ENCODE data around the gene TSPAN32.

The TSPAN32 gene, protein sequence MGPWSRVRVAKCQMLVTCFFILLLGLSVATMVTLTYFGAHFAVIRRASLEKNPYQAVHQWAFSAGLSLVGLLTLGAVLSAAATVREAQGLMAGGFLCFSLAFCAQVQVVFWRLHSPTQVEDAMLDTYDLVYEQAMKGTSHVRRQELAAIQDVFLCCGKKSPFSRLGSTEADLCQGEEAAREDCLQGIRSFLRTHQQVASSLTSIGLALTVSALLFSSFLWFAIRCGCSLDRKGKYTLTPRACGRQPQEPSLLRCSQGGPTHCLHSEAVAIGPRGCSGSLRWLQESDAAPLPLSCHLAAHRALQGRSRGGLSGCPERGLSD

DNA sequence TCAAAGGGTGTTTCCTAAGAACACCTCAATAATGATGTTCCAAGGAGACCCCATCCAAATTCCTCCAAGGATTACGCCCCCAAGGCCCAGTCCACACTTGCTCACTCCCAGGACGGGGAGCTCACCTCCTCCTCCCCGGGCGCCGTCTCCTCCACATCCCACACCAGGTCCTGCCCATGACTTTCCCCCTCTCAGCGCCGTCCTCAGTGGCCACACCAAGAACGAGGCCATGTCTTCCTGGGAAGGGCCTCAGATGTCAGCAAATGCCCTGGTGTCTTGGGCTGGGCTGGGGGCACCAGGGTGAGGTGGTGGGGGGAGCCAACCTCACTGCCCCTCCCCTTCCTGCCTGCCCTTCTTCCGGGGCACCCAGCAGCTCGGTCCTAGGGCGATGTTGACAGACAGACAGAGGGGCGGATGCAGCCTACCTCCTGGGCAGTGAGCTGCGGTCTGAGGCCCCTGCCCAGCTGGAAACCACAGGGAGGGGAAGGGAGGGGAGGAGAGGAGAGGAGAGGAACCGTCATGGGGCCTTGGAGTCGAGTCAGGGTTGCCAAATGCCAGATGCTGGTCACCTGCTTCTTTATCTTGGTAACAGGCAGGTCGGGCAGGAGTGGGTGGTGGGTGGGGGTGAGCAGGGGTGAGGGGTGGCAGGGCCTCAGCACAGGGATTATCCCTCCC is at the start of gene TSPAN32, which contains the start of gene C11orf21:
Gene TSPAN32 (plus strand): TSS at position 383 of the 675 bp plus-strand sequence. CDS start 137 bp downstream, at position 520.
Gene C11orf21 (minus strand): TSS at position 288 of the 675 bp plus-strand sequence. CDS start 110 bp downstream, at position 178.
- DNase-seq = peak; percentile 80 to 82

DNA sequence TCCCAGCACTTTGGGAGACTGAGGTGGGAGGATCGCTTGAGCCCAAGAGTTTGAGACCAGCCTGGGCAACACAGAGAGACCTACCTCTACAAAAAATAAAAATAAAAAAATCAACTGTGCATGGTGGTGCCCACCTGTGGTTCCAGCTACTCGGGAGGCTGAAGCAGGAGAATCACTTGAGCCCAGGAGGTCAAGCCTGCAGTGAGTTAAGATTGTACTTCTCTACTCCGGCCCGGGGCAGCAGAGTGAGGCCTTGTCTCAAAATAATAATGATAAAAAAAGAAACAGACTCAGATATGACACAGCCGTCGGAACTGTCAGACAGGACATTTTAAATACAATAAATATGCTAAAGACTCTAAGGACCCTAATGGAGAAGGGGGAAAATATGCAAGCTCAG is 49.8 kb upstream of the TSPAN32 start:
- DNase-seq = no peak

DNA sequence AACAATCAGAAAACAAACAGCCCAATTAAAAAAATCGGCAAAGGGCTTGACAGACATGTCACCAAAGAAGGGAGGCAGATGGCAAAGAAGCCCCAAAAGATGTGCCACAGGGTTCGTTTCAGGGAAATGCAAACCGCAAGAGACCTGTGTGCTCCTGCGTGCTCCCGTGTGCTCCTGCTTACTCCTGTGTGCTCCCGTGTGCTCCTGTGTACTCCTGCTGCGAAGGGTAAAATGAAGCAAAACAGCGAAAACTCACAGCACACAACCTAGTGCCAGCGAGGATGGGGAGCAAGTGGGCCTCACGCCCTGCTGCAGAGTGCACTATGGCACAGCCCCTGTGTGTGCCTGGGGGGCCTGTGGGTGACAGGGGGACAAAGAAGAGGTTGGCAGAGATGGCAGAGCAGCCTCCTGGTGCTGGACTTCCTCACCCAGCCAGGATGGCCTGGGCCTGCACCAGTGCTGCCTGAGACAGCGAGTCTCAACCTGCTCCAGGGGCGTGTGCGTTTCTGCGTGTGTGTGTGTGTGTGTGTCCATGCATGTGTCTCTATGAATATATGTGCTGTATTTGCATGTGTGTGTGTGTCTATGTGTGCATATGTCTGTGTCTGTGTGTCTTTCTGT is 45.4 kb upstream of the TSPAN32 start:
- no peak for DNase-seq

DNA sequence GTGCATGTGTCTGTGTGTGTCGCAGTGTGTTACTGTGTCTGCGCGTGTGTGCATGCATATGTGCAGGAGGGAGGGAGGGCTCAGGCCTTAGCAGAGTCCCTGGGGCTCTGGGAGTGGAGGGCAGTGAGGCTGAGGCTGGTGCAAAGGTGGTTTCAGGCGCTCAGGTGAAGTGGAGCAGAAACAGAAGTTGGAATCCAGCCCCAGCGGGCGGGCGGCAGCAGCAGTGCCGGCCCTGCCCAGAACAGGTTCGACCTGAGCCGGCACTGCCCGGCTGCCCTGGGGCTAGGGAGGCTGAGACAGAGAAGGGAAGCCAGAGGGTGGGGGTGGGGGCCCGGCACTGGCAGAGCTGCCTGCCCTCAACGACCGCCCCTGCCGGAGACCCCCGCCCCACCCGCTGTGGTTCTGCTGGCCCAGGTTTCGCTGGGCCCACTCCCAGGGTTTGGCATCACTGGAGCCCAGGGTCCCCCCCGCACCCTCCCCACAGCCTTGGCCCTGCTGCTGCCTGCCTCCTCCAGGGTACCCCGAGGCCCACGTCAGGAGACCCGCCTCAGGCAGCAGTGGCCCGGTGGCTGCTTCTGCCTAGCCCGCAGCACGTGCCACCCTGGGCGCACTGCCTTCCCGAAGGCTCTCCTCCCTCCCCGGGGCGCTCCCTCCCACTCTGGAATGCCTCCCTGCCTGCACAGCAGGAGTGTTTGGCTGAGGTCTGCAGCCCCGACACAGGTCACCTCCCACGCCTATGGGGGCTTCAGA is 44.7 kb upstream of the TSPAN32 start:
- no peak for DNase-seq

DNA sequence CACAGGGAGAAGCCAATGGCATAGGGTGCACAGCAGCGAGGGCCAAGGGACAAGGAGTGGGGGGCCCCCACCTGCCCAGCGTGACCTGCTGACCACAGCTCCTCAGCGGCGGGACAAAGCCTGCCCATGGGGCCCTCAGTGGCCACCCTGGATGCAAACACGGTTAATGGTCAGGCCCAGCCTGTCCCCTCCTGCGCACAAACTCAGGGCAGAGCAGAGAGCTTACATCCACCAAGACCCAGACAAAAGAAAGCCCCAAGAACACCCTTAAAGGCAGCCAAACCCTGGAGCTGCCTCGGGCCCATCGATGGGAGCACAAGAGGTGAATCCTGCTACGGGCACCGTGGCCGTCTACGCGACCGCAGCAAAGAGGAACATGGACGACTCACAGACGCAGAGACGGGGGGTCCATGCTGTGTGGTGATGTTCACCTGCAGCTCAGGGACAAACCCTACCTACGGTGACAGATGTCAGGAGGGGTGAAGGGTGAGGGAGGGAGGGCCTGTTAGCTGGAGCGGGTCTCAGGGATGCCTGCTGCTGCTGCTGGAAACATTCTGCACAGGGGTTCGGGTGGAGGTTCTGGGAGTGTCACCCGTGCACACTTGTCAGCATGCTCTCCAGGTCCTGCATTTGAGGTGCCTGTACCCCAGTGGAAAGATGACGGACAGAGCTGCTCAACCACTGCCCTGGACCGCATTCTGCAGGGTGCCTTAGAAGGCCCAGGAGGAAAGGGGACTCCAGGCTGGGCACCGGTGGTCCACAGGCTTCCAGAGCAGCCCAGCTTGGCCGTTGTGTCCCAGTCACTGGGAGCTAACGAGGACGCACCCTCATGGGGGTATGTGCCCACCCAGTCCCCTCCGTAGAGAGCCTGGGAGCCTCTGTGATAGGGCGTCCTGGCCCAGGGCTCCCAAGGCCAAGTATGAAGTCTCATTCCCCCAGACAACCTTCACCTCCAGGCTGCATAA is 43.0 kb upstream of the TSPAN32 start:
- no peak for DNase-seq

DNA sequence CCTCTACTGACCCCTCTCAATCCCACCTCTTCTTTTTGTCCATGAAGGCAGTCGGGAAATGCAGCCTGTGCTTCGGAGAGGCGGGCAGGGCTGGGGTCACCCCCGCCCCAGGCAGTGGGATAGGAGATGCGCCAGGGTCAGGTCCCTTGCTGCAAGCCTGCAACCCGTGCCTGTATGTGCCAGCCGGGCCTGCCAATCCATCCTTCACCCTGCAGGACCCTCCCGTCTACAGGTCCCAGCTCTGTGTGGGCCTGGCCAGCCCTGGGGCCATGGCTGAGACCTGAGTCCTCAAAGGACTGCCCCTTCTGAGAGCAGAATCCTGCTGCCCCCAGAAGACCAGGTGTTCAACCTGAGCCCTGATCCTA is 42.4 kb upstream of the TSPAN32 start:
- no peak for DNase-seq

DNA sequence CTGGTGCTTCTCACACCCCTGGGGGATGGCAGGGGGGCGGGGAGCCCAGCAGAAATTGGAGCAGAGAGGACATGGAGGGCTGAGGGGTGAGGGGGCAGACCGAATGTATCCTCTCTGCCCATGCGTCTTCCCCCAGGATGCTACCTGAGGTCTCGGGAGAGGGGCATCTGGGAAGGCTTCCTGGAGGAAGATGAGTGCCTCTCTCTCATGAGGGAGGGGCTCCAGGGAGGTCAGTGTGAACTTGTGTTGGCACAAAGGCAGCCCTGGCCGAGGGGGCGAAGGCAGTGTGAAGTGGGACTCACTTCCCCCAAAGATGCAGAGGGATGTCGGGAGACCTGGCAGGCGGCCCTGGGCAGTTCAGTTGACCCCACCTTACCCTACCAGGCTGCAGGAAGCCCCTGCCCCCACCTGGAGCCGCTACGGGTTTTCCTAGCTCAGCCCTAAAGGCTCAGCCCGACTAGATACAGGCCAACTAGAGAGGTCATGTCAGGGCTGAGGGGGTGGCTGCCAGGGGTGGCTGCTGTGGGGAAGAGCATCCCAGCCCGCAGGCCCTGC is 41.8 kb upstream of the TSPAN32 start:
- no peak for DNase-seq

DNA sequence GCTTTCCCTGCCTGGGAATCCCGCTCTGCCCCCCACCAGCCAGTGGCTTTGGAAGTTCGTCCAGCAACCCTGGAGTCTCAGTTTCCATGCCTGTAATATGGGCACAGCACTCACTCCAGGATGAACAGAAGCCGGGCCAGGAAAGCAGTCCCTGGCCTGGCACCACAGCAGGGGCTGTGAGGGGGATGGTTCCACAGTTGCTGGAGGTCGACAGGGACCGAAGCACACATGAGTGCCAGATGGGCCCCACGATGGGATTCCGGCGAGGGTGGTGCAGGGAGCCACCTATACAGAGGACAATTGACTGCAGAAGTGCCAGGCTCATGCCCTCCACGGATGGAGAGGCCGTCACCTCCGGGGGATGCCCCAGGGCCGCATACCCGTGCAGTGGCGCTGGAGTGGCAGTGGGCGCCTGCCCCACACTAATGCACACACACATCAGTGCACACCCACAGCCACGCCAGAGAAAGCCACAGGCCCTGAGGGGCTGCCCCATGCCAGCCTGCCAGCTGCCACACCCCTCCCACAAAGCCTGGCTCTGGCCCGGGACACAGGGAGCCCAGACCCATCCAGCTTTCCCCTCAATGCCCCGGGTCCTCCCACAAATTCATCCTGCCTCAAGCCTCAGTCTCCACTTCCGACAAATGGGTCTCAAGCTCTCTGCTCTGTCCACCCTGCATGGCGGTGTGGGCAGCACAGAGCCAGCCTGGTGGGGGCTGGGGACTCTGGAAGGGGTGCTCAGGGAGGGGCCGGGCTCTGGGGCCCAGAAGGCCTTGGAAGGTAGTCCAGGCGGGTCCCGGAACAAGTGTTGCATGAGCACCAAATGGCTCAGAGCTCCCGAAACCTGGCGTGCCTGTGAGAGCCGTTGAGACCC is 41.1 kb upstream of the TSPAN32 start:
- DNase-seq = no peak

DNA sequence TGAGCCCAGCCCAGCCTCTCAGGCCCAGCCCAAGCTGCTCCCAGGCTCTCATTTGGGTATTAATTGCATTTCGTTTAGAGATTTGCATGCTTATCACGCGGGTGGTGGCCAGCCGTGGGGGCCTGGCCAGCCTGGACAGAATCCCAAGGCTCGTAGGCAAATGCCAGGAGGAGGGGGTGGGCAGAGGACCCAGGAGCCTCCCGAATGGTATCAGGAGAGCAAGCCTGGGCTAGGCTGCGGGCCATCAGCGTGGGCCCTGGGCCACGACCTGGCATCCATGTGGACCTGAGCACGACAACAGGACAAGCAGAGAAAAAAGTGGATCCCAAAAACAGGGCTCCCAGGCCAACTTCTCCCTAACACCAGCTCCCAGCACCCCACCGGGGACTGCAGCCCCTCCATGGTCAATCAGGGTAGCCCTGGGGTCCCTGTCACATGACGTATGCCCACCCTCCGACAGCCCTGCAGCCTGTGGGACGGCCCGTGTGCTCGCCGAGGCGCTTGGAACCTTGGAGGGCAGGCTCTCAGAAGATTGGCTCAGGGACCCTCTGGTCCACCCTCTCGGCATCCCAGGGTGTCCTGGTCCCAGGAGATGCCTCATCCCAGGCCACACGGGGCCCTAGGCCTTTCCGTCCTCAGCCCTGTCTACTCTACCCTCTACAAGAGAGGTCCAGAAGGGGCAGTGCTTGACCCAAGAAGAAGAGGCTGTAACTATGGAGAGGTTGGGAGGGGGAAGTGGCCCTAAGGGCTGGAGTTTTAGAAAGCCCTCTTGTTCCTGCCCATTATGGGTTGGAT is 40.2 kb upstream of the TSPAN32 start:
- DNase-seq = no peak

DNA sequence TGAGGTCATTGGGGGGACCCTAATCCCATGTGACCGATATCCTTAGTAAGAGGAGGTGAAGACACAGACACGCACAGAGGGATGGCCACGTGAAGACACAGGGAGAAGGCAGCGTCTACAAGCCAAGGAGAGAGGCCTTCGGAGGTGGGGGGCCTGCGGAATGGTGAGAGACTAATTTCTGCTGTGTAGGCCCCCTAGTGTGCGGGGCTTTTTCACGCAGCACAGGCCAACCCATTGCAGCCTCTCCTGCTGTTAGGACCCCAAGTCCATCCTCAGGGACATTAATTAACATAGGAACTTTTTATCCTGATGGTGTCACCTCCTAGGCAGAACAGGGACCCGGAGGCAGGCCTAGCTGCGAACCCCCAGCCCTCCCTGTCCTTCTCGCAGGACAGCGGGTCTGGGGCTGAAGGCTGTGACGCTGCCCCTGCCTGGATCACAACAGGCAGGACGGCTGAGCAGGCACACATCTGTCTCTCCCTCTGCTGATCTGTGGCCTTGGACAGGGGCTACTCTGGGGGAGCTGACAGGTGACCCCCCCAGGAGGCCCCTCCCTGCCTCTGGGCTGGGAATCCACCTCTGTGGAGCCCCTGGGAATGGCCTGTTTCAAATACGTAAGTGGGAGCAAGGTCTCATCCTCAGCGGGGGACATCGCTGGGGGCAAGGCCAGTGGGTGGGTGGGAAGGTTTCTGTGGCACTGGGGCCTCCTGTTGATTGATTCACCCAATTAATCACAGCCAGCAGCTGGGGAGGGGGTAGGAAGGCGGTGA is 39.3 kb upstream of the TSPAN32 start:
- no peak for DNase-seq

DNA sequence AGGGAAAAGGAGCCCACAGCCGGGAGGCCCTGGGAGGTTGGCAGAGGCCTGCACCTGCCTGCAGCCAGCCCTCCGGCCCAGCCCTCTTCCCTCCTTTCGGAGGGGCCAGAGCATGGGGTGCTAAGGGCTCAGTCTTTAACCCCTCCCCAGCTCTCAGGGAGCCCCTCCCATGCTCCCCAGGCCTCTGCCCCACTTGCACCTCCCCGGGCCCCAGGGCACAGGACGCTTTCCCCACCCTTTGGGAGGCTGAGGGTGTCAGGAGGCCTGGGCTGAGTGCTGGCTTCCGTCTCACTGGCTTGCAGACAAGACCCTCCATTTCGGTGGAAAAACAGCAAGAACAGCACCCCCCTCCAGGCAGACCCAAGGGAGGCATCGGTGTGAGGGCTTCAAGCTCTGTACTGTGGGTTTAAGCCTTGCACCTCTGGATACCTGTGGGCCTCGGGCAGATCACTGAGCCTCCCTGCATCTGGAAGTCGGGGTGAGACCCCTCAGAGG is 38.7 kb upstream of the TSPAN32 start:
- DNase-seq = no peak

DNA sequence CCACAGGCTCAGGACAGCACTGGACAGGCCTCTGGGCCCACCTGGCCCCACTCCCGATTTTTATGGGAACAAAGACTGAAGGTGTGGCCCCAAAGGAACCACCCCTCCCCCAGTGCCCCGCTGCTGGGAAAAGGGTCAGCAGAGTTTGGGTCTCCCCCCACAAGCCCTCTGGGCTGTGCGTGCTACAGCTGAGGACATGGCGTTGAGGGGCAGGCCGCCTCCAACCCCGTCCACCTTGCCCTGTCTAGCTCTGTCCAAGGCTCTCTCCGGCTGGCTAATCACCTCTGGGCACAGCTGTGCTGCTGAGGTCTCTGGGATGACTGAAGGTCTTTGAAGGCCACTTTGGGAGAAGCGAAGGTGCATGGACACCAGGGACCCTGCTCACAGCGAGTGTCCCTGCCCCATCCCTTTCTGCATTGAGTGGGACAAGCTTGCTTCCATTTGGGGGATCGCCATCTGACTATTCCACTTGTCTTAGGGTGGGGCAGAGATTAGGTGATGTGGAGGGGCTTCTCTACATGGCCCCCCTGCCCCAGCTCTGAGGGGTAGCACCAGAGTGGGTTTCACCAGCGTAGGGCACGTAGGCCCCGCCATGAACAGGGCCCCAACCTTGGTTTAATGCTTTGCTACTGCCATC is 38.0 kb upstream of the TSPAN32 start:
- no peak for DNase-seq

DNA sequence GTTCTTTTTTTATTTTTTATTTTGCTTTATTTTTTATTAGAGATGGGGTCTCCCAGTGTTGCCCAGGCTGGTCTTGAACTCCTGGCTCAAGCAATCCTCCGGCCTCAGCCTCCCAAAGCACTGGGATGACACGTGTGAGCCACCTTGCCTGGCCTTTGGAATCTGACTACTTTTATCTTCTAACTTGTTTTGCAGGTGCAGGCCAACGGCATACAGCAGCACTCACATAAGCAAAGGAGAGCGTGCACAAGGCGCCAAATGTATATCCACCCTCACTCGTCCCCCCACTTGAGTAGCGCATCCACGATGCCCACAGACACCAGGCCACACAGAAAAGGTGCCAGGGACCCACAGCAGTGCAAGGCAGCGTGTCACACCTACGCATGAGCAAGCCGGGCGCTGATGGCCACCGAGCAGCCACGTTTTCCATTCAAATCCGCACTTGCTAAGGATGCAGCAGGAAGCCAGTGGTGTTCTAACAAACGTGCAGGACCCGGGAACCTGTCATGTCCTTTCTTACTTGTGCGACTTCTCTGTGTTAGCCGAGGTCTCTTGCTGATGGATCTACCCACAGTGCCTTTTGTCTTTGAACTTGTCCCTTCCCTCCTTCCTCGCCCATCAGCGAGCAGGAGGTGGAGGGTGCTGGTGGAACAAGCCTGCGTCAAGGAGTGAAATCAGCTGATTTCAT is 37.3 kb upstream of the TSPAN32 start:
- DNase-seq = no peak

DNA sequence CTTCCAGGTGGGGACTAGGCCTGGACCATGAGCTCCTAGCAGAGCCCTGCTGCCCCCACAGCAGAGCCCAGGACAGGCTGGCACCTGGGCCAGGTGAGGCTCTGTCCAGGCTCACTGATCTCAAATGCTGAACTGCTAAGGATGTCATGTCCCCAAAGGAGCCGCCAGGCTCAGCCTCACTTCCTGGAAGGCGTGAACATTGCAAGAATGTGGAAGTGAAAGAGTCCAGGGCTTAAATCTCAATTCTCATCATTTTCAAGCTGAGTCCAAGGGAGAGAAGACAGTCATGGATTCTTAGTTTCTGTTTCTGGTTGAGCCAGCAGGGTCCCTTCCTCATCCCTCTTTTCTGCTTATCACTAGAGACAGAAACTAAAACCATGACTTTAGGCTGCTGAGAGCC is 36.4 kb upstream of the TSPAN32 start:
- peak in 1 of 2 donors; percentile 53 for DNase-seq

DNA sequence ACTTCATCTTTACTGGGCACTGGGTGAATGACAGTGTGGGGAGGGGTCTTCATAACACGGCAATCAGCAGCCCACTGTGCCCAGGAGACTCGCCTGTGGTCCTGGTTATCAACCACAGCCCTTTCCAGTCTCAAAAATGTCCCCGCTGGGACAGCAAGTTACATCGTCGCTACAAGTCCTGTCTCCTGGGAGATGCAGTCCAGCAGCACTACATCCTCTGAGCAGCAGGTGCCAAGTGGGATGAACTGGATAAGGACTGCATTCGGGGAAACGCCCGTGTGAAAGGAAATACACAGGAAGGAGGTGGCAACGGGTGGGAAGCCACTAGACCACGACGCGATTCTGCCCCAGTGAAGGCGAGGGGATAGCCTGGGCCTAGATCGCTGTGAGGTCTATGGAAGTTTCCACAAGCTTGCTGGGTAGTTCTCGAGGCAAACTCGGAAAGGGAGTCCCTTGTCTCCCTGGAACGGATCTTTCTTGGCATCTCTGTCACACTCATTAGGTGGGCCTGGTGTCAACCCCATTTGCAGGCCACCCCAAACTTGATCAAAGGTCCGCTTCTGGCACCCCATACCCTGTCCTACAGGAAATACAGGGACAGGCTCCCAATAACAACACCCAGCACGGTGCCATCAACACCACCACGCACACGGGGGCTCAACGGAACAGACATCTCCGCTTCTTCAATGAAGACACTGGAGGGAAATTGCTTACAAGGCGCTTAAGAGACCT is 35.8 kb upstream of the TSPAN32 start:
- DNase-seq = no peak

DNA sequence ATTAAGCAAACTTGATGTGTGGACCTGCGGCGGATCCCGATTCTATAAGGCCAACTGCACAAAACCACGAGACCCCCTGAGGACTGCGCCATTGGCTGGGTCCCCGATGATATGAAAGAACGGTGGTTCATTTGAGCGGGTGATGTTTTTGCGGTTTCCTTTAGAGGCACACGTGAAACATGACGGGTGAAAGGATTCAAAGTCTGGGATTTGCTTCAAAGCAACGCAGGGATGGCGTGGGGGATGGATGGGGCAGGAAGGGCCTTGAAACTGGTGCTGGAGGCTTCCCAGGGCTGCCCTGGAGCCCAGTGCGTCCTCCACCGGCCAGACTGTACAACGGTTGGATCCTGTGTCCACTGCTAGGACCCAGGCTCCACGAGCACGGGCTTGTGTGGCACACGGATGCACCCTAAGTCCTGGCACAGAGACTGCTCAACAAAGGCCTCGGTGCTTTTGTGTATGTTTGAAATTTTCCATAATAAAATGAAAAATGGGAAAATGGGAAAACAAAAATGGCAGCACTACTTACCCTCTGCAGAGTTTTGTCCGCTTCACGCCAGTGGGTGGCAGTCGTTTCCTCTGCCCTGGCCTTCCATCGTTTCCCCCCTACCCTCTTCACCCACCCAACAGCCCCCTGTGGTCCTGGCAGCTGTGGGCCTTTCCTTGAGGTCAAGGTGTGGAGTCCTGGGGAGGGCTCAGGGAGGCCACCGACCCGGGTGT is 35.1 kb upstream of the TSPAN32 start:
- no peak for DNase-seq
